Natural killer cell (primary cell): Measurements from ENCODE around the gene TENT4B. TPM values are rescaled to one million over a fixed set of nuclear protein-coding genes. Genes with fewer than 3 reads are reported as not detected.

Experiments
- ATAC-seq, 3 donors: fragments of 150-1000 bp in 2 of 3; fragments of 200-7000 bp in 1 of 3; cut with Tn5 transposase; 1 replicate in 1 of 3; 2 replicates in 2 of 3; pipeline ENCODE4 v1.10.0; 2021; ENCODE audit warnings: mild to moderate bottlenecking in 2 of 3, moderate library complexity in 2 of 3
- DNase-seq, 2 donors: peaks; one replicate each; pipeline versions ENCODE4 v3.0.0 to v3.0.0-alpha.2; 2013 to 2021; ENCODE audit warnings: mixed read lengths in 1 of 2
- H3K27ac ChIP-seq: one replicate; pipeline ENCODE4 v1.5.1; 2013; ENCODE audit warnings: mild to moderate bottlenecking, low read length
- H3K27me3 ChIP-seq: one replicate; pipeline ENCODE4 v1.6.1; 2013; ENCODE audit warnings: low read length; ENCODE audit not compliant: control insufficient read depth, insufficient read depth
- H3K36me3 ChIP-seq: one replicate; pipeline ENCODE4 v1.6.1; 2013; ENCODE audit warnings: low read length; ENCODE audit not compliant: control insufficient read depth, insufficient read depth
- H3K4me1 ChIP-seq: one replicate; pipeline ENCODE4 v1.6.1; 2013; ENCODE audit warnings: low read length; ENCODE audit not compliant: control insufficient read depth, insufficient read depth
- H3K4me3 ChIP-seq: one replicate; pipeline ENCODE4 v1.5.1; 2013; ENCODE audit warnings: low read length
- H3K9me3 ChIP-seq: one replicate; pipeline ENCODE4 v1.6.1; 2013; ENCODE audit warnings: low read length; ENCODE audit not compliant: control insufficient read depth, insufficient read depth
- H3K27ac Mint-ChIP-seq, 2 donors: one replicate each; pipeline ENCODE4 v1.8.0; 2022; ENCODE audit warnings: mild to moderate bottlenecking in 2 of 2, mixed read lengths in 2 of 2, moderate library complexity in 1 of 2
- H3K27me3 Mint-ChIP-seq, 2 donors: one replicate each; pipeline ENCODE4 v1.8.0; 2022; ENCODE audit warnings: low read depth in 2 of 2, mixed read lengths in 2 of 2
- H3K36me3 Mint-ChIP-seq: one replicate; pipeline ENCODE4 v1.8.0; 2022; ENCODE audit warnings: mixed read lengths
- H3K4me1 Mint-ChIP-seq, 2 donors: one replicate each; pipeline ENCODE4 v1.8.0; 2022; ENCODE audit warnings: mixed read lengths in 2 of 2
- H3K4me3 Mint-ChIP-seq: one replicate; pipeline ENCODE4 v1.8.0; 2022; ENCODE audit warnings: mild to moderate bottlenecking, moderate library complexity, mixed read lengths
- H3K9me3 Mint-ChIP-seq, 2 donors: one replicate each; pipeline ENCODE4 v1.8.0; 2022; ENCODE audit warnings: mixed read lengths in 2 of 2
- WGBS: methylation state at CpG from one replicate; pipeline ENCODE4 v1.1.7; 2013; ENCODE audit warnings: missing lambda C conversion rate; ENCODE audit not compliant: insufficient coverage; 5-methylcytosine and 5-hydroxymethylcytosine counted together
- intact Hi-C: fragments of 100-400 bp; cut with micrococcal nuclease; formaldehyde crosslinking; loops from one replicate; pipeline ENCODE4 v1.14.2; 2022
- total RNA-seq, 4 donors: library from RNA; stranded (reverse); fragments of 120-200 nt in 1 of 4; gene quantifications; one replicate each; pipeline versions ENCODE4 v1.2.3 to v1.2.4, GENCODE V29; 2013 to 2022
- TF ChIP-seq, protein P1 (sequence below): fragments of 200-600 bp; IDR thresholded peaks from one replicate; pipeline ENCODE4 v1.8.0; 2022; ENCODE audit warnings: antibody characterized with exemption

Gene TENT4B
- total RNA-seq, 3 donors from 2014 or later (not counting 1 experiment from before 2014, with no cell fraction given), result 37.5 to 48.7 (median 44.4) TPM

- H3K4me3 ChIP-seq, result no peak overlapping the region
- peaks cover 27% of the 10 kb centered on the region for H3K4me1 ChIP-seq
- ATAC-seq (no peak), DNase-seq (no peak)
- no CpG with 5 or more reads among the region's 2 CpGs for WGBS
- Mint-ChIP-seq H3K27ac (peak overlapping the region; percentile 57 to 86), H3K4me1 (peaks cover 55 to 62% of the 10 kb centered on the region in 2 donors), H3K4me3 (no peak overlapping the region), H3K36me3 (no peaks in the 10 kb centered on the region), H3K9me3 (no peaks in the 10 kb centered on the region), H3K27me3 (no peaks in the 10 kb centered on the region)
- intact Hi-C loops, result loop anchor here (5.0 kb wide), 1 partner anchor 35 kb away; no protein-coding TSS in a partner anchor
- no peak overlapping the region for H3K27ac ChIP-seq
- H3K9me3 ChIP-seq, result no peaks in the 10 kb centered on the region
- no peaks in the 10 kb centered on the region for H3K27me3 ChIP-seq
- no peaks in the 10 kb centered on the region for H3K36me3 ChIP-seq
- TF ChIP-seq, protein P1, sequence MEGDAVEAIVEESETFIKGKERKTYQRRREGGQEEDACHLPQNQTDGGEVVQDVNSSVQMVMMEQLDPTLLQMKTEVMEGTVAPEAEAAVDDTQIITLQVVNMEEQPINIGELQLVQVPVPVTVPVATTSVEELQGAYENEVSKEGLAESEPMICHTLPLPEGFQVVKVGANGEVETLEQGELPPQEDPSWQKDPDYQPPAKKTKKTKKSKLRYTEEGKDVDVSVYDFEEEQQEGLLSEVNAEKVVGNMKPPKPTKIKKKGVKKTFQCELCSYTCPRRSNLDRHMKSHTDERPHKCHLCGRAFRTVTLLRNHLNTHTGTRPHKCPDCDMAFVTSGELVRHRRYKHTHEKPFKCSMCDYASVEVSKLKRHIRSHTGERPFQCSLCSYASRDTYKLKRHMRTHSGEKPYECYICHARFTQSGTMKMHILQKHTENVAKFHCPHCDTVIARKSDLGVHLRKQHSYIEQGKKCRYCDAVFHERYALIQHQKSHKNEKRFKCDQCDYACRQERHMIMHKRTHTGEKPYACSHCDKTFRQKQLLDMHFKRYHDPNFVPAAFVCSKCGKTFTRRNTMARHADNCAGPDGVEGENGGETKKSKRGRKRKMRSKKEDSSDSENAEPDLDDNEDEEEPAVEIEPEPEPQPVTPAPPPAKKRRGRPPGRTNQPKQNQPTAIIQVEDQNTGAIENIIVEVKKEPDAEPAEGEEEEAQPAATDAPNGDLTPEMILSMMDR, result no peak
Measured at GRCh38 chr16:50161950-50162349, 8.8 kb downstream of the TENT4B start.

- H3K36me3 Mint-ChIP-seq, result no peaks in the 10 kb centered on the region
- no peak overlapping the region for H3K27ac ChIP-seq
- H3K27me3 ChIP-seq, result no peaks in the 10 kb centered on the region
- no peaks in the 10 kb centered on the region for H3K9me3 Mint-ChIP-seq
- TF ChIP-seq, protein P1, result no peak
- no peak overlapping the region for H3K27ac Mint-ChIP-seq
- peaks cover 33% of the 10 kb centered on the region for H3K4me1 ChIP-seq
- no peaks in the 10 kb centered on the region for H3K27me3 Mint-ChIP-seq
- no peak overlapping the region for H3K4me3 Mint-ChIP-seq
- WGBS, result 100% methylated on average over 2 of the region's 2 CpGs
- ATAC-seq (no peak), DNase-seq (no peak)
- H3K4me3 ChIP-seq, result no peak overlapping the region
- H3K4me1 Mint-ChIP-seq, result peaks cover 51 to 52% of the 10 kb centered on the region in 2 donors
- H3K9me3 ChIP-seq, result no peaks in the 10 kb centered on the region
- no peaks in the 10 kb centered on the region for H3K36me3 ChIP-seq
- intact Hi-C loops, result no loop called here
Measured at GRCh38 chr16:50165473-50165872, 12.4 kb downstream of the TENT4B start.

- Mint-ChIP-seq H3K27me3 (no peaks in the 10 kb centered on the region), H3K4me3 (no peak overlapping the region), H3K4me1 (peaks cover 39 to 53% of the 10 kb centered on the region in 2 donors), H3K36me3 (no peaks in the 10 kb centered on the region), H3K27ac (peak overlapping the region; percentile 44 to 60), H3K9me3 (no peaks in the 10 kb centered on the region)
- DNase-seq (no peak), ATAC-seq (peak in 2 of 3 donors; percentile 31 to 32)
- 69% methylated on average over 8 of the region's 9 CpGs for WGBS
- intact Hi-C loops, result no loop called here
- Histone ChIP-seq H3K4me3 (no peak overlapping the region), H3K4me1 (peaks cover 34% of the 10 kb centered on the region), H3K36me3 (no peaks in the 10 kb centered on the region), H3K9me3 (no peaks in the 10 kb centered on the region), H3K27ac (no peak overlapping the region), H3K27me3 (no peaks in the 10 kb centered on the region)
- TF ChIP-seq, protein P1, result no peak
Measured at GRCh38 chr16:50166511-50167500, 13.7 kb downstream of the TENT4B start.
